NT2/D1 (cell line): ENCODE data around the gene ARHGEF37.

ENCODE experiments used
- SUZ12 ChIP-seq: IDR thresholded peaks from 2 replicates; pipeline ENCODE4 v1.6.1; 2011; ENCODE audit not compliant: insufficient read length, insufficient read depth; ENCODE audit errors: extremely low read depth
- YY1 ChIP-seq: IDR thresholded peaks from 2 replicates; pipeline ENCODE4 v1.6.1; 2011; ENCODE audit not compliant: insufficient read length, insufficient read depth
- ZNF274 ChIP-seq: IDR thresholded peaks from 2 replicates; pipeline ENCODE4 v1.6.1; 2011; ENCODE audit warnings: mild to moderate bottlenecking, low read depth, low read length

DNA sequence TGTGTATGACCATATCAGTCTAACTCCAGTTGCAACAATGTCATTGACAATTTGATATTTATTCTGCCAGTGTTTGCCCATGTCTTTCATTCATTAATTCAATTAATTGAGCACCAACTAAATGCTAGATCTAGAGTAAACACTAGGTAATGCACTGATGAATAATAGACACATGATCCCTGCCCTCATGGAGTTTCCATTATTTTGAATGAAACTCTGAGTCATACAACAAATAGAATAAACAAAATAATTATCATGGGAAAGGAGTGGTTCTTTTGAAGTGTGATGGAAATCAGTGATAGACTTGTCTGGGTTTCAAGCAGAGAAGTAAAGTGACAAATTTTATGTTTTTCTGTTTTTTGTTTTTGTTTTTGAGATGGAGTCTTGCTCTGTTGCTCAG, 4.6 kb downstream of the ARHGEF37 start:
- TF ChIP-seq YY1 (no peak), ZNF274 (no peak), SUZ12 (no peak)
